NCI-H748 (cell line): ENCODE measurements around the gene ST8SIA1.

Experiments used
- DNase-seq: peaks from one replicate; lab custom pipeline; 2025; ENCODE audit not compliant: unreplicated experiment; lab: John Stamatoyannopoulos, UW

The ST8SIA1 gene

GRCh38 chr12:22246217-22246846, 88.2 kb downstream of the ST8SIA1 start:
- no peak for DNase-seq

- no peak for DNase-seq
Observed at GRCh38 chr12:22242726-22243125, 91.8 kb downstream of the ST8SIA1 start.

DNA sequence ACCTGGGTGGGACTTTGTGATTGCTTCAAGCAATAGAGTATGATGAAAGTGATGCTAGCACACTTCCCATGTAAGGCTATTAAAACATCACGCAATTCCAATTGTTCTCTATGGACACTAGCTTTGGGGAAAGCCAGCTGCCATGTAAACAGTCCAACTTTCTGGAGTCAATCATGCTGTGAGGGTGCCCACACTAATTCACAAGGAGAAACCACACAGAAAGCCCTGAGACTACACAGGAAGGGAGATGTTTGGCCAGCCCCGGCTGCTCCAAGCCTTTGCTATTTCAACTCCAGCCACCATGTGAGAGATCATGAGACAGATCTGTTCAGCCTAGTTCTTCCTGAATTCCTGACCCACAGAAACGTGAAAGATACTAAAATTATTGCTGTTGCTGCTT, 96.3 kb downstream of the ST8SIA1 start:
- DNase-seq, result no peak

GRCh38 chr12:22234561-22234960, 99.9 kb downstream of the ST8SIA1 start:
- DNase-seq, result no peak

DNA sequence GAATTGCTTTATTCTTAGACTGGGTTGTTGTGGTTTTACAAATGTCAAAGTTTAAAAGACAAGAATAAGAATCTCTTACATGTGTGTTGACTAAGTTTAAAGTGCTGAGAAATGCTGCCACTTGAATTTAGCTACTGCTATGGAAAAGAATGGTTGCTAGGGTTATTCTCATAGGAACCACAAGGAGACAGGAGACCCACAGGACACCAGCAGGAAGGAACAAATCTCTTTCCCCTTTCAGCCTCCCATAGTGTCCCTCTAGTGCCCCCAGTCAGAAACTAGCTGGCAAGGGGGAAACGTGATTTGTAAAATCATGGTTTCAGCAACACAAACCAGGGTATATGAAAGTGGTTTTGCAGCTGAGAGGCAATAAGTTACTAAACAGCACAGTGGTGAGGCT, 102.7 kb downstream of the ST8SIA1 start:
- no peak for DNase-seq

GRCh38 chr12:22231078-22231477, 103.4 kb downstream of the ST8SIA1 start:
- DNase-seq, result no peak

GRCh38 chr12:22230280-22230794, 104.2 kb downstream of the ST8SIA1 start:
- no peak for DNase-seq

GRCh38 chr12:22229652-22230279, 104.7 kb downstream of the ST8SIA1 start:
- no peak for DNase-seq

DNA sequence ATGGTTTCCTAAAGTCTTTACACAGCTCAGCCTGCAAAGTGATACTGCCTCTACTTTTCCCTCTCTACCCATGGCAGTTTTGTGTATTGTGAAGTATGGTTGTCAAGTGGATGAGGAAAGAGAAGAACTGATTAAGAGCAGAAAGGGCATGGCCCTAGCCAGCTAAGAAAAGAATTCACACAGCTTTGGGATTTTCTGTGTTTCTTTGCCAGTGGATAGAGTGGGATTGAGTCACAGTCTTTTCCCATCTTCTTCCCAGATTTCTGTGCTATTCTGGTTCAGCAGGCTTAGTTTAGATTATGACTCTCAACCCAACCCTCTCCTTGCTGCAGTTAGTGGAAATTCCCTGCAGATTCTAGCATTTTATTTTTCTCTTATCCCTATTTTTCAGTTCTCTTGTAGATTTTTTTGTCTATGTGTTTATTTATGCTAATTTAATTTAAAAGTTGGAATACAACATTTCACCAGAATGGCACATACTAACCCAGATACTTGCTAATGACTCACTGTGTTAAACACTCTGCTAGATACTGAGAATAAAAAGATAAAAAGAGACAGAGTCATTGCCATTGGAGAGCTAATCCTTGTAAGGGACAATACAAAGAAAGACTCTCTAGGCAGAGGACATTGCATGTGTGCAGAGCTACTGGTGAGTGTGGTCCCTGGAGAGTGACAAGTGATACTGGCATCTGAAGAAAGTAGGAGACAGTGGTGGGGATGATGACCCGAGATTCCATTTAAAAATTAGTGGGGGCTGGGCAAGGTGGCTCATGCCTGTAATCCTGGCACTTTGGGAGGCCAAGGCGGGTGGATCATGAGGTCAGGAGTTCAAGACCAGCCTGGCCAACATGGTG, 106.3 kb downstream of the ST8SIA1 start:
- DNase-seq, result no peak

DNA sequence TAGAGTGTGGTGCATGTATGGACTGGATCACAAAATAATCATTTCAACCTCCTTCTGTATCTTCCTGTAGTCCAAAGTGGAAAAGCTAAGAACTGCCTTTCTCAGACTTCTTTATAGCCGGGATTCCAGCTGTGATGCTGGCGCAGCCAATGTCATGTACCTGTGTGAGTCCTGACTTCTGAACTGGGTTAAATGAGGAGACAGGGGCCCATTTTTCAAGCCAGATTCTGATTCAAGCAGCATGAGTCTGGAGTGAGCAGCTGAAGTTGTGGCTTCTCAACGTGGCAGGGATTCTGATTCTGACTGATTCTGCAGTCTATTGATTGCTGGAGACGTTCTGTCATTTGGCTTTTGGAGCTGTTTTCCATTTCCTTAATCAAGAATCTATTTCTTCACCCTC, 111.2 kb downstream of the ST8SIA1 start:
- DNase-seq, result no peak

DNA sequence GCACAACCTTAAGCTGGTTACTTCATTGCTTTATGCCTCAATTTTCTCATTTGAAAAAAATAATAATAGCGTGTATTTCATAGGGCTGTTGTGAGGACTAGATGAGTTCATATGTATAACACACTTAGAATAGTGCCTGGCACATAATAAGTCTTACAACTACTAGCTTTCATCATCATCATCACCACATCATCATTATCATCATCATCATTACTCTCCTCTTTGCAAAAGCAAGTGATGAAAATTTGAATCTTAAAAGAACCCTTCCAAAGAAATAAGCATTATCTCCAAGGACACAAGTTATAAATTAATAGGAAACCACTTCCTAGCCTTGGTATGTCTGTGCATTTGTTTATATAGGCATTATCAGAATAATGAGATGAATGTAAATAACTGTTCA, 117.0 kb downstream of the ST8SIA1 start:
- DNase-seq, result no peak

DNA sequence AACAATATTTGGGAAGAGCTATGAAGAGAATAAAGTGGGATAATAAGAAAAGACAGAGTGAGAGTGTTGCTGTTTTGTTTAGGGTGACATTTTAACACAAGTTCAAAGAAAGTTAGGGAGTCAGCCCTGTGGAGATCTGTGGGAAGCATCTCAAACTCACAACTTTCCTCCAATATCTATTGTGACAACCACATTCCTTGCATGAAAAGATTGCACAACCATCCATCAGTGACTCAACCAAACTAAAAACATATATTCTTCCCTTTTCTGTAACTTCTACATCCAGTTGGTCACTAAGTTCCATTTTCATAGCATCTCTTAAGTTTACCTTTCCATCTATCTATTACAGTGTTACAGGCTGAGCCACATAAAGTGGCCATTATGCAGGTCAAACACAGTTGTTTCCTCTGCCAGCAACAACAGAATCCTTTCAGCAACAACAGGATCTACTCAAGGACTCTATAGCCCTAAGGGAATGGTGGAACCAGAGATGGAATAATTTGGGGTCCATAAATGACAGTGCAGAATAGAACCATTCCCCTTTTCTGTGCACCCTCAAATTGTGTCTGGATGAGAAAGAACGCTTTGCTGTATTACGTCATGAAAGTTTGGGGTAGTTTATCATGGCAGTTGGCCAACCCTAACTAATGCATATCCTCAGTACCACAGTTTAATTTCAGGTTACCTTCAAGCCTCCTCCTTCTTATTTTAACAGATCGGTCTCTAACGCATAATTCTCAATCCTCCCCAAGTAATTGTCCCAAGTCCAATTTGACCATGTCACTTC, 118.8 kb downstream of the ST8SIA1 start:
- DNase-seq, result no peak

- DNase-seq, result no peak
Observed at GRCh38 chr12:22211128-22211527, 123.4 kb downstream of the ST8SIA1 start.

- DNase-seq, result no peak
Observed at GRCh38 chr12:22209422-22209821, 125.1 kb downstream of the ST8SIA1 start.

DNA sequence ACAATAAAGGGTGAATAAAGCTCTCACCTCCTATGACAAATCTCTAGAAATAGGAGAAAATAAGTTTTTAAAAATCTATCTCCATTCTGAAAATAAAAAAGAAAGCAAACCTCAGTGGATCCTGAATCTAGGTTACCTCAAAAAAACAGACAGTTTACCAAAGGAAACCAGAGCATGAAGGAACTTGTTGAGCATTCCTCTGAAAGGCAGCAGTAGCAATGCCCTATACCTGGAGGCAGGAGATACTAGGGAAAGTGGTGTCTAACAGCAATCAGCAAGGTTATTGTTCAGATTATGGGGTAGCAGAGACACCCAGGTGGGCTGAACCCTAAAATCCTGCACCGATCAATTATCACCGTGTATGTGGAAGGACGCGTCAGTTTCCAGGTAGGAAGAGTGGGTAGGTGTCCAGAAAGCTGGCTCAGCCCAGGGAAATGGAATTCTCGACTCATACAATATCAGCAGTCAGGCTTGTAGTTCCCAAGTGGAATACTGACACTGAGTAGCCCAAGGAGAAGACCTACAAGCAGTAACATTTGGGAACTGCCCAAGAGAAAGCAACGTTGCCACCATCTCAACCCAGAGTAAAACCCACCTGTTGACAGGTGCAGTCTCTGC, 128.3 kb downstream of the ST8SIA1 start:
- DNase-seq, result no peak

- no peak for DNase-seq
Observed at GRCh38 chr12:22204391-22204790, 130.1 kb downstream of the ST8SIA1 start.

DNA sequence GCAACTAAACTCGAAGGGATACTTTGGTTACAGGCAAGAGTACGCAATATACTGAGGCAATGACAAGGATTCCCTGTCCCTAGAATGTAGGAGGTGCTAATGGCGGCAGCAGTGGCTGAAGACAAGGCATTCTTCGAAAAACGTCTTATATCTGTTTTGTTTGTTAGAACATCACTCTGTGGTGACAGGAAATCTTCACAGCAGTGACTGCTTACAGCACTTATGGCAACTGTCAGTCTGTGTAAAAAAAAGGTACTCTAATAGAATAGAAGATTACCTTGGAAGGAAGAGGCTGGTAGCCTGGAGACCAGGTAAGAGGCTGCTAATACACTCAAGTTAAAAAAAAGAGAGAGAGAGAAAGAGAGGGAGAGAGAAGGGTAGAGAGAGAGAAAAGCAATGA, 131.7 kb downstream of the ST8SIA1 start:
- no peak for DNase-seq

DNA sequence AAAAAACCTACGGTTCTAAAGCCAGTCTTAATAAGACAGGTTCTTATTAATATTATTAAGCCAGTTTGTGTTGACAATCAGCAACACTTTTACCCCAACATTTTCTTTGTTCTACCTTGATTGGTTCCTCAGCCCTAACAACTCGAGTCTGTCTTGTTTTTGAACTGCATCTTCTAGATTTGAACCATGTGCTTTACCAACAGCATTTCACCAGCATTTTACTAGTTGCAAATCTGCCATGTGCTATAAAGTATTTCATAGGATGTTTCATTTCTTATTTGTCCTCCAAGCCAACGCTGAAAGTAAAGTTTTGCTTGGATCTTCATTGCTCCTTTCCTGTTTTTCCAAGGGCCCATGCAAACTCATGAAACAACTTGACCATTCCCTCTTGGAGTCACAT, 133.4 kb downstream of the ST8SIA1 start:
- no peak for DNase-seq

- DNase-seq, result no peak
Observed at GRCh38 chr12:22196236-22196635, 138.3 kb downstream of the ST8SIA1 start.

DNA sequence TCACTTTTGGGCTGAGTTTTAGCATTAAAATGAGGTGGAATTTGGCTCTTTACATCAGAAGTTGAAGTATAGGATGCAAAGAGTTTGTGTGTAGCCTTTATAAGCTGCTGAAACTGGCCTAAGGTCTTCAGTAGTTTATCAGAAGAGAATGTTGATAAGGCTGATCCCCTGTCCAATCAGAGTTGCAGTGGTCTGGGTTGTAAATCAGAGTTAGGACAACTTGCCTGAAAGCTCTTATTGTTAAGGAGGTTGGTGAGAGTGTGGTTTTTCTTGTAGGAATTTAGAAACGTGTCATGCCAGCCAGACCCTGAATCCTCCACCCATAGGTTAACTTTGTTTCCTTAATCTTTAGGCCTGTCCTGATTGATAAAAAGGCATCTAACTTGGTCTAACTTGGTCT, 143.5 kb downstream of the ST8SIA1 start:
- DNase-seq, result no peak

- no peak for DNase-seq
Observed at GRCh38 chr12:22188431-22188830, 146.1 kb downstream of the ST8SIA1 start.
